Thyroid gland (tissue), 4 donors: Measurements from ENCODE around the gene TRAPPC3L. TPM values are rescaled to one million over a fixed set of nuclear protein-coding genes. Genes with fewer than 3 reads are reported as not detected.
"Not testable (repeated sequence)": the region's sequence is repeated elsewhere in the genome, so short reads cannot be mapped to it uniquely, and the experiment has no call there.

Experiments used
- DNase-seq, 2 donors: peaks; one replicate each; pipeline ENCODE4 v3.0.0-alpha.2; 2019
- H3K27ac ChIP-seq, 3 donors: fragments of 200-600 bp; sonication (generic); 1 replicate in 2 of 3; 2 replicates in 1 of 3; pipeline ENCODE4 v1.5.1; 2016 to 2019; ENCODE audit warnings: mild to moderate bottlenecking in 1 of 3, moderate library complexity in 1 of 3
- H3K27me3 ChIP-seq: fragments of 200-600 bp; sonication (generic); one replicate; pipeline ENCODE4 v1.5.1; 2019
- H3K36me3 ChIP-seq, 2 donors: fragments of 200-600 bp; sonication (generic); one replicate each; pipeline ENCODE4 v1.5.1; 2016 to 2019
- H3K4me1 ChIP-seq, 2 donors: fragments of 200-600 bp; sonication (generic); one replicate each; pipeline ENCODE4 v1.5.1; 2017 to 2019
- H3K4me3 ChIP-seq, 3 donors: fragments of 200-600 bp; sonication (generic); replicated peaks in 1 of 3; 1 replicate in 2 of 3; 2 replicates in 1 of 3; pipeline ENCODE4 v1.5.1; 2016; ENCODE audit warnings: mild to moderate bottlenecking in 1 of 3
- H3K9me3 ChIP-seq: fragments of 200-600 bp; sonication (generic); one replicate; pipeline ENCODE4 v1.5.1; 2017
- CTCF ChIP-seq, 6 experiments: fragments of 200-600 bp in 3 of 6; fragments of 450-650 bp in 3 of 6; sonication (generic) in 3 of 6; IDR thresholded peaks; one replicate each; pipeline ENCODE4 v1.5.1; 2016 to 2019; ENCODE audit warnings: antibody characterized with exemption in 6 of 6, mild to moderate bottlenecking in 2 of 6, inconsistent platforms in 1 of 6, moderate library complexity in 1 of 6
- POLR2A ChIP-seq, 2 donors: fragments of 450-650 bp; IDR thresholded peaks; one replicate each; pipeline ENCODE4 v1.6.1; 2017; ENCODE audit warnings: antibody characterized with exemption in 2 of 2, mild to moderate bottlenecking in 2 of 2, moderate library complexity in 1 of 2
- WGBS, 2 donors: methylation state at CpG; one replicate each; pipeline ENCODE4 v1.1.5; 2017; 5-methylcytosine and 5-hydroxymethylcytosine counted together
- intact Hi-C: fragments of 100-400 bp; cut with DNase I; formaldehyde crosslinking; loops from one replicate; pipeline ENCODE4 v1.15.1; 2023
- total RNA-seq, 4 donors: library from RNA; depleted of rRNA; stranded (reverse); fragments of >200 nt; gene quantifications; one replicate each; pipeline ENCODE4 v1.2.3, GENCODE V29; 2016

Gene TRAPPC3L
- total RNA-seq, 4 donors from 2014 or later = 0.13 to 0.42 TPM; not detected in 2

- intact Hi-C loops = no loop called here
- WGBS, 2 donors = 66 to 69% methylated on average over 9 of the region's 9 CpGs
- Histone ChIP-seq H3K27me3 (no peaks in the 10 kb centered on the region), H3K4me1 (no peaks in the 10 kb centered on the region), H3K36me3 (no peaks in the 10 kb centered on the region), H3K9me3 (no peaks in the 10 kb centered on the region), H3K27ac (no peak overlapping the region), H3K4me3 (no peak overlapping the region)
- no peak for TF ChIP-seq CTCF (IDR thresholded peaks at IDR 0.05)
- no peak for TF ChIP-seq POLR2A (IDR thresholded peaks at IDR 0.05)
- no peak for DNase-seq
These were observed 44.5 kb downstream of the TRAPPC3L start for GRCh38 chr6:116500969-116501433.

- WGBS, 2 donors = 72 to 76% methylated on average over 3 of the region's 3 CpGs
These were observed 48.3 kb downstream of the TRAPPC3L start for GRCh38 chr6:116497113-116497676.

GRCh38 chr6:116495161-116495560 is 50.3 kb downstream of the TRAPPC3L start:
- H3K9me3 ChIP-seq, H3K27me3 ChIP-seq, H3K36me3 ChIP-seq, intact Hi-C loops, H3K4me3 ChIP-seq, DNase-seq, H3K4me1 ChIP-seq, H3K27ac ChIP-seq: not testable (repeated sequence)
- 98 to 100% methylated on average over 1 of the region's 1 CpG for whole genome bisulfite sequencing, 2 donors

More at GRCh38 chr6:116497113-116497676, 48.3 kb downstream of the TRAPPC3L start:
- Histone ChIP-seq H3K27me3 (no peaks in the 10 kb centered on the region), H3K4me1 (no peaks in the 10 kb centered on the region), H3K36me3 (no peaks in the 10 kb centered on the region), H3K4me3 (no peak overlapping the region), H3K9me3 (no peaks in the 10 kb centered on the region), H3K27ac (no peak overlapping the region)
- intact Hi-C loops = no loop called here
- TF ChIP-seq POLR2A (IDR thresholded peaks at IDR 0.05) (no peak), CTCF (IDR thresholded peaks at IDR 0.05) (no peak)
- DNase-seq = no peak

- intact Hi-C loops = no loop called here
- TF ChIP-seq CTCF (IDR thresholded peaks at IDR 0.05) (no peak), POLR2A (IDR thresholded peaks at IDR 0.05) (no peak)
- H3K36me3 ChIP-seq = no peaks in the 10 kb centered on the region
- no peaks in the 10 kb centered on the region for H3K9me3 ChIP-seq
- H3K4me3 ChIP-seq = no peak overlapping the region
- WGBS, 2 donors = 73 to 84% methylated on average over 6 of the region's 6 CpGs
- DNase-seq = no peak
- H3K4me1 ChIP-seq = no peaks in the 10 kb centered on the region
- no peaks in the 10 kb centered on the region for H3K27me3 ChIP-seq
- H3K27ac ChIP-seq = no peak overlapping the region
These were observed 53.0 kb downstream of the TRAPPC3L start for GRCh38 chr6:116492331-116493067.

GRCh38 chr6:116491610-116492330 is 53.7 kb downstream of the TRAPPC3L start:
- Histone ChIP-seq H3K4me1 (no peaks in the 10 kb centered on the region), H3K27ac (no peak overlapping the region), H3K36me3 (no peaks in the 10 kb centered on the region), H3K4me3 (no peak overlapping the region), H3K9me3 (no peaks in the 10 kb centered on the region), H3K27me3 (no peaks in the 10 kb centered on the region)
- TF ChIP-seq CTCF (IDR thresholded peaks at IDR 0.05) (no peak), POLR2A (IDR thresholded peaks at IDR 0.05) (no peak)
- intact Hi-C loops = no loop called here
- DNase-seq = no peak
- 83 to 86% methylated on average over 1 of the region's 1 CpG for whole genome bisulfite sequencing, 2 donors
